Panc1 (cell line): ENCODE results near the gene GMDS. TPM values are rescaled to one million over a fixed set of nuclear protein-coding genes. Genes with fewer than 3 reads are reported as not detected.

Experiments used
- ATAC-seq: fragments of 200-7000 bp; cut with Tn5 transposase; 2 replicates; pipeline ENCODE4 v1.9.1; 2020; ENCODE audit warnings: mild to moderate bottlenecking, moderate library complexity
- BruUV-seq: library from RNA; stranded (reverse); fragments of 400-500 nt; replicated peaks from 2 replicates; lab custom pipeline; 2021; lab: Mats Ljungman, UMichigan
- CTCF ChIA-PET: fragments of 300-600 bp; sonication (Branson Sonifier 250); formaldehyde crosslinking; loops from one replicate; lab custom pipeline; 2022; ENCODE audit warnings: antibody characterized with exemption; lab: Charles Lee
- POLR2A ChIA-PET: fragments of 300-600 bp; sonication (Branson Sonifier 250); formaldehyde crosslinking; loops from one replicate; lab custom pipeline; 2022; ENCODE audit warnings: antibody characterized with exemption; lab: Charles Lee
- DNase-seq: peaks from one replicate; pipeline ENCODE4 v3.0.0-alpha.2; 2010; ENCODE audit warnings: low read depth, low spot score
- H3K27ac ChIP-seq: 2 replicates; pipeline ENCODE4 v1.5.1; 2011; ENCODE audit warnings: mild to moderate bottlenecking, low read length, inconsistent platforms
- H3K27me3 ChIP-seq: fragments of 200-500 bp; sonication (Bioruptor generic); 2 replicates; pipeline ENCODE4 v1.6.0; 2014; ENCODE audit warnings: low read length, inconsistent platforms; ENCODE audit not compliant: control insufficient read depth, insufficient read depth
- H3K36me3 ChIP-seq: fragments of 200-500 bp; sonication (Bioruptor generic); 2 replicates; pipeline ENCODE4 v1.5.1; 2014; ENCODE audit warnings: inconsistent platforms, mild to moderate bottlenecking, low read length, moderate library complexity; ENCODE audit not compliant: control insufficient read depth, insufficient read depth
- H3K4me1 ChIP-seq: 2 replicates; pipeline ENCODE4 v1.5.1; 2011; ENCODE audit warnings: inconsistent platforms, mild to moderate bottlenecking, low read length, moderate library complexity; ENCODE audit not compliant: control insufficient read depth, insufficient read depth
- H3K4me3 ChIP-seq, 2 experiments: 2 replicates each; pipeline ENCODE4 v1.5.1; 2011 to 2012; ENCODE audit warnings: low read depth in 2 of 2, low read length in 2 of 2, mild to moderate bottlenecking in 2 of 2, inconsistent platforms in 1 of 2, moderate library complexity in 1 of 2
- H3K9me3 ChIP-seq: fragments of 200-500 bp; sonication (Bioruptor generic); 2 replicates; pipeline ENCODE4 v1.5.1; 2014; ENCODE audit warnings: low read depth, mild to moderate bottlenecking, inconsistent platforms, low read length, moderate library complexity; ENCODE audit not compliant: control insufficient read depth, insufficient read depth
- POLR2AphosphoS5 ChIP-seq: IDR thresholded peaks from 2 replicates; pipeline ENCODE4 v1.6.1; 2012; ENCODE audit warnings: mild to moderate bottlenecking, low read depth, low read length, moderate library complexity
- SIN3A ChIP-seq: IDR thresholded peaks from 2 replicates; pipeline ENCODE4 v1.6.1; 2012; ENCODE audit warnings: low read depth, mild to moderate bottlenecking, low read length, moderate library complexity, borderline replicate concordance; ENCODE audit not compliant: insufficient read depth
- TCF7L2 ChIP-seq: IDR thresholded peaks from 2 replicates; pipeline ENCODE4 v1.6.1; 2011; ENCODE audit warnings: mild to moderate bottlenecking, low read depth, low read length, inconsistent platforms
- in situ Hi-C: cut with HindIII; loops from 2 replicates; pipeline ENCODE4 v1.10.0; 2016; ENCODE audit warnings: low sequenced_read_pairs, low pct_unique_long_range_greater_than_20kb
- intact Hi-C: fragments of 100-400 bp; cut with micrococcal nuclease; formaldehyde crosslinking; loops from one replicate; pipeline ENCODE4 v1.10.0; 2022; ENCODE audit not compliant: unreplicated experiment
- total RNA-seq: library from RNA; stranded (reverse); gene quantifications from one replicate; pipeline ENCODE4 v1.2.1, GENCODE V29; 2021; ENCODE audit not compliant: unreplicated experiment
- TF ChIP-seq, protein P1 (sequence below): fragments of 450-650 bp; IDR thresholded peaks from 2 replicates; pipeline ENCODE4 v1.5.1; 2017; ENCODE audit warnings: mild to moderate bottlenecking
- TF ChIP-seq, protein P2 (sequence below), 2 experiments: IDR thresholded peaks; 2 replicates each; pipeline ENCODE4 v1.6.1; 2011 to 2012; ENCODE audit warnings: low read depth in 2 of 2, control low read depth in 1 of 2, low read length in 1 of 2, mild to moderate bottlenecking in 1 of 2, moderate library complexity in 1 of 2; ENCODE audit not compliant: insufficient read depth in 1 of 2

GMDS gene
- total RNA-seq, 1 experiment from 2014 or later = 9.8 TPM

DNA sequence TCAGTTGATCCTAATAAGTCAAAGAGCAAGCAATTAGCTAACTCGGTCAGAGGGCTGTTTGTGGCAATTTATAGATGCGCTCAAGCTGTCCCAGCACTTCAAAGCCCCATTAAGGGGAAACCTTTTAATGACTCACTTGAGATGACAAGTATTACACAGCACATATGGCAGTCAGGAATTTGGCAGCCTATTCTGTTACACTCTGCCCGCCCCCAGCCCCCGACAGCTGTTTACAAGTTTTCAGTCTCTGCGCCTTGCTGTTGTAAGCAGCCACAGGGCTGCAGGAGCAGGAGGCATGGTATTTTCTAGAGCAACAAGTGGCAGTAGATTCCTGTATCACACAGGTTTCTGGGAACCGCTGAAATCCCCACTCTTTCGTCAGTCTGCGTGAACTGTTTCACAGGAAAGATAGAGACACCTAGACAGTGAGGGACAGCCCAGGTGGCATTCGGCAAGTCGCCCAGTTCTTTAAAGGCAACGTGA lies 372.7 kb downstream of the GMDS start:
- Histone ChIP-seq H3K27ac (no peak overlapping the region), H3K27me3 (no peaks in the 10 kb centered on the region), H3K36me3 (no peaks in the 10 kb centered on the region), H3K9me3 (no peaks in the 10 kb centered on the region), H3K4me1 (no peaks in the 10 kb centered on the region), H3K4me3 (no peak overlapping the region)
- DNase-seq = no peak
- POLR2A ChIA-PET = interaction anchor here (0.5 kb wide), 1 partner anchor 40 kb away, joined by 8 read pairs; no protein-coding TSS in a partner anchor
- TF ChIP-seq POLR2AphosphoS5 = no peak
- TF ChIP-seq, protein P1, sequence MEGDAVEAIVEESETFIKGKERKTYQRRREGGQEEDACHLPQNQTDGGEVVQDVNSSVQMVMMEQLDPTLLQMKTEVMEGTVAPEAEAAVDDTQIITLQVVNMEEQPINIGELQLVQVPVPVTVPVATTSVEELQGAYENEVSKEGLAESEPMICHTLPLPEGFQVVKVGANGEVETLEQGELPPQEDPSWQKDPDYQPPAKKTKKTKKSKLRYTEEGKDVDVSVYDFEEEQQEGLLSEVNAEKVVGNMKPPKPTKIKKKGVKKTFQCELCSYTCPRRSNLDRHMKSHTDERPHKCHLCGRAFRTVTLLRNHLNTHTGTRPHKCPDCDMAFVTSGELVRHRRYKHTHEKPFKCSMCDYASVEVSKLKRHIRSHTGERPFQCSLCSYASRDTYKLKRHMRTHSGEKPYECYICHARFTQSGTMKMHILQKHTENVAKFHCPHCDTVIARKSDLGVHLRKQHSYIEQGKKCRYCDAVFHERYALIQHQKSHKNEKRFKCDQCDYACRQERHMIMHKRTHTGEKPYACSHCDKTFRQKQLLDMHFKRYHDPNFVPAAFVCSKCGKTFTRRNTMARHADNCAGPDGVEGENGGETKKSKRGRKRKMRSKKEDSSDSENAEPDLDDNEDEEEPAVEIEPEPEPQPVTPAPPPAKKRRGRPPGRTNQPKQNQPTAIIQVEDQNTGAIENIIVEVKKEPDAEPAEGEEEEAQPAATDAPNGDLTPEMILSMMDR = no peak
- TF ChIP-seq TCF7L2 = no peak
- TF ChIP-seq, protein P2, sequence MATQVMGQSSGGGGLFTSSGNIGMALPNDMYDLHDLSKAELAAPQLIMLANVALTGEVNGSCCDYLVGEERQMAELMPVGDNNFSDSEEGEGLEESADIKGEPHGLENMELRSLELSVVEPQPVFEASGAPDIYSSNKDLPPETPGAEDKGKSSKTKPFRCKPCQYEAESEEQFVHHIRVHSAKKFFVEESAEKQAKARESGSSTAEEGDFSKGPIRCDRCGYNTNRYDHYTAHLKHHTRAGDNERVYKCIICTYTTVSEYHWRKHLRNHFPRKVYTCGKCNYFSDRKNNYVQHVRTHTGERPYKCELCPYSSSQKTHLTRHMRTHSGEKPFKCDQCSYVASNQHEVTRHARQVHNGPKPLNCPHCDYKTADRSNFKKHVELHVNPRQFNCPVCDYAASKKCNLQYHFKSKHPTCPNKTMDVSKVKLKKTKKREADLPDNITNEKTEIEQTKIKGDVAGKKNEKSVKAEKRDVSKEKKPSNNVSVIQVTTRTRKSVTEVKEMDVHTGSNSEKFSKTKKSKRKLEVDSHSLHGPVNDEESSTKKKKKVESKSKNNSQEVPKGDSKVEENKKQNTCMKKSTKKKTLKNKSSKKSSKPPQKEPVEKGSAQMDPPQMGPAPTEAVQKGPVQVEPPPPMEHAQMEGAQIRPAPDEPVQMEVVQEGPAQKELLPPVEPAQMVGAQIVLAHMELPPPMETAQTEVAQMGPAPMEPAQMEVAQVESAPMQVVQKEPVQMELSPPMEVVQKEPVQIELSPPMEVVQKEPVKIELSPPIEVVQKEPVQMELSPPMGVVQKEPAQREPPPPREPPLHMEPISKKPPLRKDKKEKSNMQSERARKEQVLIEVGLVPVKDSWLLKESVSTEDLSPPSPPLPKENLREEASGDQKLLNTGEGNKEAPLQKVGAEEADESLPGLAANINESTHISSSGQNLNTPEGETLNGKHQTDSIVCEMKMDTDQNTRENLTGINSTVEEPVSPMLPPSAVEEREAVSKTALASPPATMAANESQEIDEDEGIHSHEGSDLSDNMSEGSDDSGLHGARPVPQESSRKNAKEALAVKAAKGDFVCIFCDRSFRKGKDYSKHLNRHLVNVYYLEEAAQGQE (IDR thresholded peaks at IDR 0.05; ENCODE audit: insufficient read depth in 1 of 2, low read depth in 2 of 2, low read length in 1 of 2) = no peak
- TF ChIP-seq SIN3A = no peak
- CTCF ChIA-PET = no interaction called here
- in situ Hi-C loops = no loop called here
- no peak for ATAC-seq
- intact Hi-C loops = no loop called here
- no TSS peak for BruUV-seq

DNA sequence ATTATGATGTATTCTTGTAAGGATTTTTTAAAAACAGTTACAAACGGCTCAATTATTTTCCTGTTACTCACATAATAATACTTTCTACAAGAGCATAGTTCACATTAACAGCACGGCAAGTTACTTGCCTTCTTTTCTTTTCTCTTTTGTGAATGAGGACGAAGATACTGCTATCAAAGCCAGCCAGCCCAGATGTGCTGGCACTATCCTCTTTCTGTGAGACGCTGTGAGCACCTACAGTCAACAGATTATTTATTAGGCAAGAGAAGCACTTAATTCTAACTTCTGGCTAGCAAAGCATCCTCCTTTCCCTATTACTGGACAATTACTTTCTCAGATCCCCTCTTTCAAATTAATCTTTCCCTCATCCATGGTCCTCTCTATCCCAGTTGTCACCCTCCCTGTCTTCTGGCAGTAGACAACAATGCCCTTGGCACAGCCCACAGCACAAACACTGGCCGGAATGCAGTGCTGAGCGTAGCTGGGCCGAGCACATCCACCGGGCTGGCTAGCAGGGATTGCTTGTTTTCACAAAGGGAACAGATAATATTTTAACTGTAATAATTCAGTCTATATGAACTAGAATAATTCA lies 373.6 kb downstream of the GMDS start:
- Histone ChIP-seq H3K4me3 (no peak overlapping the region), H3K9me3 (no peaks in the 10 kb centered on the region), H3K27ac (no peak overlapping the region), H3K36me3 (no peaks in the 10 kb centered on the region), H3K27me3 (no peaks in the 10 kb centered on the region), H3K4me1 (no peaks in the 10 kb centered on the region)
- in situ Hi-C loops (no loop called here), intact Hi-C loops (no loop called here)
- POLR2A ChIA-PET = interaction anchor here (0.5 kb wide), 1 partner anchor 39 kb away, joined by 8 read pairs; no protein-coding TSS in a partner anchor
- no peak for ATAC-seq
- CTCF ChIA-PET = no interaction called here
- no peak for DNase-seq
- no TSS peak for BruUV-seq
- TF ChIP-seq TCF7L2 (no peak), POLR2AphosphoS5 (no peak)

DNA sequence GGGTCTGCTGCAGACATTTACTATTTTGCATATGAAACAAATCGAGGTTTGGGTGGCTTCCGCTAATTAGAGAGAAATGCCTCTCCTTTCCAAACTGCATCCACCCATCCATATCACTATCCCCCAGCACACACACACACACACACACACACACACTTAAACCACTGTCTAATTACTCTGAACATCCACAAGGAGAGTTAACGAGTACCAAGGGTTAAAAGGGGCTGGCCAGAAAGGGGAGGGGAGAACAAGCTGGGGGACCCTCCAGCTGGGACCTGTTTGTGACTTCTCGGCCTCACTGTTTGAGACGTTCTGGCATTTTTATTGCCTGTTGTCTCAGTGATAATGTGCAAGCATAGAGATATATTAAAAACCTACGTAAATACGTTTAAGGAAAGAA lies 374.5 kb downstream of the GMDS start:
- ATAC-seq (no peak), DNase-seq (no peak)
- intact Hi-C loops = no loop called here
- Histone ChIP-seq H3K4me3 (no peak overlapping the region), H3K36me3 (no peaks in the 10 kb centered on the region), H3K4me1 (no peaks in the 10 kb centered on the region), H3K27me3 (no peaks in the 10 kb centered on the region), H3K9me3 (no peaks in the 10 kb centered on the region), H3K27ac (no peak overlapping the region)
- no peak for TF ChIP-seq POLR2AphosphoS5
- no peak for TF ChIP-seq SIN3A
- TF ChIP-seq TCF7L2 = no peak
- TF ChIP-seq, protein P1 = no peak
- TF ChIP-seq, protein P2 (IDR thresholded peaks at IDR 0.05; ENCODE audit: insufficient read depth in 1 of 2, low read depth in 2 of 2, low read length in 1 of 2) = no peak
- BruUV-seq = no TSS peak
- CTCF ChIA-PET = interaction anchor here (0.7 kb wide), 1 partner anchor 869 kb away, joined by 4 read pairs; no protein-coding TSS in a partner anchor
- POLR2A ChIA-PET = no interaction called here
- in situ Hi-C loops = no loop called here
